CD4-positive, CD25-positive, alpha-beta regulatory T cell (primary cell): ENCODE results near the gene RBMS2. TPM values are rescaled to one million over a fixed set of nuclear protein-coding genes. Genes with fewer than 3 reads are reported as not detected.

ENCODE experiments used
- ATAC-seq, 2 donors: fragments of 150-1000 bp; cut with Tn5 transposase; one replicate each; pipeline ENCODE4 v1.10.0; 2021; ENCODE audit warnings: low read depth in 2 of 2, moderate number of reproducible peaks in 2 of 2, moderate library complexity in 1 of 2
- DNase-seq, 3 donors: peaks; one replicate each; pipeline versions ENCODE4 v3.0.0 to v3.0.0-alpha.2; 2012 to 2022; ENCODE audit warnings: mixed read lengths in 1 of 3
- H3K27ac ChIP-seq: one replicate; pipeline ENCODE4 v1.7.0; 2013; ENCODE audit warnings: mild to moderate bottlenecking, low read length; ENCODE audit not compliant: insufficient read depth, poor library complexity, severe bottlenecking
- H3K27me3 ChIP-seq: one replicate; pipeline ENCODE4 v1.7.0; 2013; ENCODE audit warnings: low read length; ENCODE audit not compliant: control insufficient read depth, insufficient read depth
- H3K36me3 ChIP-seq: one replicate; pipeline ENCODE4 v1.7.0; 2013; ENCODE audit warnings: mild to moderate bottlenecking, low read length, moderate library complexity; ENCODE audit not compliant: control insufficient read depth, insufficient read depth
- H3K4me1 ChIP-seq: 2 replicates; pipeline ENCODE4 v1.7.0; 2013; ENCODE audit warnings: mild to moderate bottlenecking, low read length; ENCODE audit not compliant: insufficient read depth, control insufficient read depth, poor library complexity, severe bottlenecking
- H3K4me3 ChIP-seq: one replicate; pipeline ENCODE4 v1.7.0; 2013; ENCODE audit warnings: low read depth, mild to moderate bottlenecking, low read length, moderate library complexity
- H3K9me3 ChIP-seq, 2 experiments: 1 replicate in 1 of 2; 2 replicates in 1 of 2; pipeline ENCODE4 v1.7.0; 2013; ENCODE audit warnings: low read length in 2 of 2, mild to moderate bottlenecking in 1 of 2, moderate library complexity in 1 of 2; ENCODE audit not compliant: control insufficient read depth in 2 of 2
- H3K27ac Mint-ChIP-seq, 3 donors: one replicate each; pipeline ENCODE4 v1.8.0; 2020 to 2022; ENCODE audit warnings: mild to moderate bottlenecking in 3 of 3, mixed read lengths in 3 of 3, moderate library complexity in 2 of 3
- H3K27me3 Mint-ChIP-seq: one replicate; pipeline ENCODE4 v1.8.0; 2022; ENCODE audit warnings: mild to moderate bottlenecking, mixed read lengths
- H3K36me3 Mint-ChIP-seq: one replicate; pipeline ENCODE4 v1.8.0; 2020; ENCODE audit warnings: mixed read lengths
- H3K4me1 Mint-ChIP-seq, 4 donors: one replicate each; pipeline ENCODE4 v1.8.0; 2020 to 2022; ENCODE audit warnings: mixed read lengths in 4 of 4, mild to moderate bottlenecking in 1 of 4
- H3K4me3 Mint-ChIP-seq, 4 donors: one replicate each; pipeline ENCODE4 v1.8.0; 2020 to 2022; ENCODE audit warnings: mild to moderate bottlenecking in 4 of 4, mixed read lengths in 4 of 4, moderate library complexity in 3 of 4
- H3K9me3 Mint-ChIP-seq, 7 donors: one replicate each; pipeline ENCODE4 v1.8.0; 2020 to 2022; ENCODE audit warnings: mixed read lengths in 7 of 7, mild to moderate bottlenecking in 3 of 7, moderate library complexity in 2 of 7
- polyA plus RNA-seq, 4 donors: library from polyadenylated mRNA; unstranded; fragments of 300-500 nt; fragmentation: Illumina TruSeq; gene quantifications; one replicate each; pipeline ENCODE4 v1.2.3, GENCODE V29; 2021
- total RNA-seq: library from RNA; stranded (reverse); gene quantifications from one replicate; pipeline ENCODE4 v1.2.3, GENCODE V29; 2022

The RBMS2 gene
- total and polyA plus RNA-seq, 5 donors from 2014 or later = 0.14 to 3.1 (median 0.32) TPM; not detected in 1

GRCh38 chr12:56537546-56537945 is 15.9 kb downstream of the RBMS2 start:
- Mint-ChIP-seq H3K27ac (peak overlapping the region in 1 of 3 donors; percentile 29), H3K36me3 (no peaks in the 10 kb centered on the region), H3K4me1 (no peaks in the 10 kb centered on the region), H3K9me3 (peaks cover 0 to 2% (median 0%) of the 10 kb centered on the region in 7 donors), H3K27me3 (peaks cover 10% of the 10 kb centered on the region), H3K4me3 (no peak overlapping the region)
- no peaks in the 10 kb centered on the region for H3K27me3 ChIP-seq
- no peaks in the 10 kb centered on the region for H3K4me1 ChIP-seq
- H3K4me3 ChIP-seq = no peak overlapping the region
- no peaks in the 10 kb centered on the region for H3K9me3 ChIP-seq
- no peak for DNase-seq
- no peak overlapping the region for H3K27ac ChIP-seq
- H3K36me3 ChIP-seq = no peaks in the 10 kb centered on the region
- ATAC-seq = no peak

DNA sequence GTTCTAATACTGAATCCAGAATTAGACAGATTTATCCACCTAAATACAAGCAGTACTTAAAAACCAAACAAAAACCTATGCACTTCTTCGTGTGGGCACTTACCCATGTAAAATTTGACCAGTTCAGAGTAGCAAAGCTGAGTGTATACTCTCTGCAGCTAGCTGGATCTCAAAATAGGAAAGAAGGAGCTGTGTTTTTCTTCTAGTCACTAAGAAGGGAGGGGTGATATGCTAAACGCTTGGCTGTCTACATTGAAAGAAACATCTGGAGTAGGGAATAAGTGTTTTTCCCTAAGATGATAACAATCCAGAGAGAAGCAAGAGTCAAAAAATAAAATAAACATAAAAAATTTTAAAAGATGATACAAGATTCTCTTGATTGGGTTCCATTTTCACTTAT is 20.0 kb downstream of the RBMS2 start:
- Histone ChIP-seq H3K4me1 (no peaks in the 10 kb centered on the region), H3K4me3 (no peak overlapping the region), H3K9me3 (no peaks in the 10 kb centered on the region), H3K36me3 (no peaks in the 10 kb centered on the region), H3K27ac (no peak overlapping the region), H3K27me3 (no peaks in the 10 kb centered on the region)
- Mint-ChIP-seq H3K27me3 (peaks cover 14% of the 10 kb centered on the region), H3K4me1 (no peaks in the 10 kb centered on the region), H3K27ac (no peak overlapping the region), H3K4me3 (no peak overlapping the region), H3K36me3 (peaks cover 5% of the 10 kb centered on the region), H3K9me3 (peaks cover 0 to 2% (median 0%) of the 10 kb centered on the region in 7 donors)
- DNase-seq (no peak), ATAC-seq (no peak)

GRCh38 chr12:56542164-56542563 is 20.5 kb downstream of the RBMS2 start:
- Mint-ChIP-seq H3K36me3 (peaks cover 5% of the 10 kb centered on the region), H3K4me3 (no peak overlapping the region), H3K27me3 (peaks cover 14% of the 10 kb centered on the region), H3K27ac (no peak overlapping the region), H3K4me1 (no peaks in the 10 kb centered on the region), H3K9me3 (peaks cover 0 to 2% (median 0%) of the 10 kb centered on the region in 7 donors)
- no peaks in the 10 kb centered on the region for H3K27me3 ChIP-seq
- H3K27ac ChIP-seq = no peak overlapping the region
- ATAC-seq = no peak
- no peaks in the 10 kb centered on the region for H3K36me3 ChIP-seq
- no peaks in the 10 kb centered on the region for H3K9me3 ChIP-seq
- no peak overlapping the region for H3K4me3 ChIP-seq
- no peaks in the 10 kb centered on the region for H3K4me1 ChIP-seq
- no peak for DNase-seq

GRCh38 chr12:56545023-56545604 is 23.5 kb downstream of the RBMS2 start:
- DNase-seq (no peak), ATAC-seq (no peak)
- no peaks in the 10 kb centered on the region for H3K9me3 Mint-ChIP-seq
- H3K36me3 Mint-ChIP-seq = peaks cover 5% of the 10 kb centered on the region
- Histone ChIP-seq H3K27me3 (no peaks in the 10 kb centered on the region), H3K27ac (no peak overlapping the region), H3K4me3 (no peak overlapping the region), H3K9me3 (no peaks in the 10 kb centered on the region), H3K4me1 (no peaks in the 10 kb centered on the region), H3K36me3 (no peaks in the 10 kb centered on the region)
- peaks cover 17% of the 10 kb centered on the region for H3K27me3 Mint-ChIP-seq
- no peaks in the 10 kb centered on the region for H3K4me1 Mint-ChIP-seq
- no peak overlapping the region for H3K27ac Mint-ChIP-seq
- H3K4me3 Mint-ChIP-seq = no peak overlapping the region

DNA sequence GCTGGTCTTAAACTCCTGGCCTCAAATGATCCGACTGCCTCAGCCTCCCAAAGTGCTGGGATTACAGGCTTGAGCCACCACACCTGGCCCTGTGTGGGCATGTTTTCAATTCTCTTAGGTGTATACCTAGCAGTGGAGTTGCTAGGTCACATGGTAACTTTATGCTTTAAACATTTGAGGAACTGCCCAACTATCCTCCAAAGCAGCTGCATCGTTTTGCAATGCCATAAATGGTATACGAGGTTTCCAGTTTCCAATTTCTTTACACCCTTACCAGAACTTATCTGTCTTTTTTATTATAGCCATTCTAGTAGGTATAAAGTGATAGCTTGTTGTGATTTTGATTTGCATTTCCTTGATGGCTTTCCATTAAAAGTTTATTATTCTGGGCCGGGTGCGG is 25.1 kb downstream of the RBMS2 start:
- Mint-ChIP-seq H3K27ac (no peak overlapping the region), H3K27me3 (peaks cover 10% of the 10 kb centered on the region), H3K4me1 (no peaks in the 10 kb centered on the region), H3K9me3 (peaks cover 0 to 1% (median 0%) of the 10 kb centered on the region in 7 donors), H3K36me3 (peaks cover 5% of the 10 kb centered on the region), H3K4me3 (no peak overlapping the region)
- DNase-seq = no peak
- Histone ChIP-seq H3K27ac (no peak overlapping the region), H3K36me3 (no peaks in the 10 kb centered on the region), H3K27me3 (no peaks in the 10 kb centered on the region), H3K4me3 (no peak overlapping the region), H3K4me1 (no peaks in the 10 kb centered on the region), H3K9me3 (no peaks in the 10 kb centered on the region)
- ATAC-seq = no peak

DNA sequence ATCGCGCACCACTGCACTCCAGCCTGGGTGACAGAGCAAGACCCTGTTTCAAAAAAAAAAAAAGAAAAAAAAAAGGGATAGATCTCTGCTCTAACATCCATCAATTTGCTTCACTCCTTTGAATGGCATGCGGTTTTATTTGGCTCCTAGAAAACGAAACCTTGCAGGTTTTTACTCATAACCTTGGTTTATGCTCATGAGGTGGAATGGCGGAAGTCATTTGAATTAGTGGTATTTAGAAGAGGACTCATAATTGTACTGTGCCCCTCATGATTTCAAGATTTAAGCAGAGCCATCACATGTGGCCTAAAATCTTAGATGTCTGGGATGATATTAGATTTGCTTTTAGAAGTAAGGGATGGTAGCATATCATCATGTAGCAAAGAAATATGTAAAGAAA is 29.4 kb downstream of the RBMS2 start:
- no peaks in the 10 kb centered on the region for H3K27me3 ChIP-seq
- Mint-ChIP-seq H3K27ac (no peak overlapping the region), H3K9me3 (peaks cover 0 to 1% (median 0%) of the 10 kb centered on the region in 7 donors), H3K27me3 (peaks cover 5% of the 10 kb centered on the region), H3K4me3 (no peak overlapping the region), H3K36me3 (no peaks in the 10 kb centered on the region), H3K4me1 (no peaks in the 10 kb centered on the region)
- H3K4me1 ChIP-seq = no peaks in the 10 kb centered on the region
- H3K9me3 ChIP-seq = no peaks in the 10 kb centered on the region
- ATAC-seq (no peak), DNase-seq (no peak)
- no peak overlapping the region for H3K27ac ChIP-seq
- no peak overlapping the region for H3K4me3 ChIP-seq
- H3K36me3 ChIP-seq = no peaks in the 10 kb centered on the region

DNA sequence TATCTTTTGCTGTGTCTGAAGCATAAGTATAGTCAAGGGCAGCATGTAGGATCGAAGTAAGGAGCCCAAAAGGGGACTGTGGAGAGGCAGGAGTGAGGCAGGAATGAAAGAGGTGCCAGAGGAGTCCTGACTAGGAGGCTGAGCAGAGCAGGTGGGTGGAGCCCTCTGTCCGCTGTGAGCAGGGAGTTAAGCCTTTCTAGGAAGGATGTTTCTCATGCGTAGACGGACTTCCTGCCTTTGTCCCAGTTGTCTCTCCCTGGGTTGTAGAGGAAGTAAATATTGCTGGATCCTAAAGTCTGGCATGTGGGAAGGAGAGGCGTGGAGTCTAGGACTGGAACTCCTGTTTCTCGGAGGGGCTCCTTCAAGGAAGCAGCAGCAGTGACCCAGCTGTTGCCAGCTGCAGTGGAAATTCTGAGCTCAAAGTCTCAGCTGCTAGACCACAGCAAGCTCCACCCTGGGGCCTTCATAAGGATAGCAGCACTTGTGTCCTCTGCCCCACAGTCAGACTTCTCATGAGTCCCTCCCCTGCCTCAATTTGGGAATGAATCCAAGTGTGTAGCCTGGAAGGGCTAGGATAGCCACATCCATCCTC is 44.0 kb downstream of the RBMS2 start:
- Mint-ChIP-seq H3K27ac (peak overlapping the region; percentile 19 to 86 (median 67)), H3K4me1 (peaks cover 6 to 28% (median 12%) of the 10 kb centered on the region in 4 donors), H3K4me3 (peak overlapping the region in 3 of 4 donors; percentile 1 to 68 (median 3)), H3K36me3 (no peaks in the 10 kb centered on the region), H3K27me3 (peaks cover 16% of the 10 kb centered on the region), H3K9me3 (no peaks in the 10 kb centered on the region)
- Histone ChIP-seq H3K36me3 (no peaks in the 10 kb centered on the region), H3K27me3 (peaks cover 4% of the 10 kb centered on the region), H3K9me3 (no peaks in the 10 kb centered on the region), H3K4me1 (peaks cover 15% of the 10 kb centered on the region), H3K4me3 (no peak overlapping the region), H3K27ac (no peak overlapping the region)
- DNase-seq = peak in 1 of 3 donors; percentile 49
- peak; percentile 35 to 48 for ATAC-seq

- Mint-ChIP-seq H3K27me3 (peaks cover 16% of the 10 kb centered on the region), H3K27ac (no peak overlapping the region), H3K4me3 (no peak overlapping the region), H3K9me3 (no peaks in the 10 kb centered on the region), H3K36me3 (no peaks in the 10 kb centered on the region), H3K4me1 (peaks cover 6 to 42% (median 14%) of the 10 kb centered on the region in 4 donors)
- Histone ChIP-seq H3K27me3 (peaks cover 4% of the 10 kb centered on the region), H3K27ac (no peak overlapping the region), H3K4me3 (no peak overlapping the region), H3K9me3 (no peaks in the 10 kb centered on the region), H3K36me3 (no peaks in the 10 kb centered on the region), H3K4me1 (peaks cover 18% of the 10 kb centered on the region)
- ATAC-seq = no peak
- DNase-seq = no peak
Observed at GRCh38 chr12:56568146-56568545, 46.5 kb downstream of the RBMS2 start.
